Measurements from ENCODE around the gene TMPRSS9.

The TMPRSS9 gene

DNA sequence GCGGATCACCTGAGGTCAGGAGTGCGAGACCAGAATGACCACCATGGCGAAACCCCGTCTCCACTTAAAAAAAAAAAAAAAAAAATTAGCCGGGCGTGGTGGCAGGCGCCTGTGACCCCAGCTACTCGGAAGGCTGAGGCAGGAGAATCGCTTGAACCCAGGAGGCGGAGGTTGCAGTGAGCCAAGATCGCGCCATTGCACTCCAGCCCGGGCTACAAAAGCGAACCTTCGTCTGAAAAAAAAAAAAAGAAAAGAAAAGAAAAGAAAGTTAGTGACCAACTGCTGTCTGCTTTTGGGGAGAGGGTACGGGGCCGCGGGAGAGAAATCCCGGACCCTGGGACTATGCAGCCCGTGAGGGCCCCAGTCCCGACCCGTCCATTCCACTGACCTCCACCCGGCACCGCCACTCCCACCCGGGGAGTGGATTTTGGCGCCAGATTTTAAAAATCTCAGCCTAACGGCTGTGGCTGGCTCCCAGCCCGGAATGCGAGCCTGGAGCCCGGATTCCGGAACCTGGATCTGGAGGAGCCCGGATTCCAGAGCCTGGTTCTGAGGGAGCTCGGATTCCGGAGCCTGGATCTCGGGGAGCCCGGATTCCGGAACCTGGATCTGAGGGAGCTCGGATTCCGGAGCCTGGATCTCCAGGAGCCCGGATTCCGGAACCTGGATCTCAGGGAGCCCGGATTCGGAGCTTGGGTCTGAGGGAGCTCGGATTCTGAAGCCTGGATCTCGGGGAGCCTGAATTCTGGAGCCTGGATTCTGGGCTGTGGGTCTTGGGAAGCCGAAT is 102.8 kb downstream of the TMPRSS9 start (continued):
- TF ChIP-seq IKZF3 (tag by site-specific recombination; IDR thresholded peaks at IDR 0.05) (peak; percentile 94), ZFP37 (tag by site-specific recombination; IDR thresholded peaks at IDR 0.05) (no peak), HOXD13 (CRISPR knock-in tag; IDR thresholded peaks at IDR 0.05; ENCODE audit: borderline replicate concordance) (no peak), ZNF423 (tag by site-specific recombination; IDR thresholded peaks at IDR 0.05) (no peak), ZNF211 (tag by site-specific recombination; IDR thresholded peaks at IDR 0.05; ENCODE audit: low read depth) (no peak), ZBTB8A (tag by site-specific recombination; IDR thresholded peaks at IDR 0.05) (peak; percentile 92), ZNF624 (tag by site-specific recombination; IDR thresholded peaks at IDR 0.05) (no peak), KLF7 (tag by site-specific recombination; IDR thresholded peaks at IDR 0.05; ENCODE audit: borderline replicate concordance) (no peak), ZBTB20 (tag by site-specific recombination; IDR thresholded peaks at IDR 0.05) (peak; percentile 56), ZNF292 (tag by site-specific recombination; IDR thresholded peaks at IDR 0.05; ENCODE audit: borderline replicate concordance, low read depth) (no peak), ZNF354C (tag by site-specific recombination; IDR thresholded peaks at IDR 0.05; ENCODE audit: borderline replicate concordance, low read depth) (no peak), HOXA7 (CRISPR knock-in tag; IDR thresholded peaks at IDR 0.05; ENCODE audit: borderline replicate concordance) (no peak), ZNF626 (tag by site-specific recombination; IDR thresholded peaks at IDR 0.05) (no peak), KLF10 (tag by site-specific recombination; IDR thresholded peaks at IDR 0.05) (peak; percentile 87), ZNF701 (tag by site-specific recombination; IDR thresholded peaks at IDR 0.05) (no peak), ZNF830 (tag by site-specific recombination; IDR thresholded peaks at IDR 0.05; ENCODE audit: low read depth) (no peak), YY2 (tag by site-specific recombination; IDR thresholded peaks at IDR 0.05) (no peak), ZNF157 (tag by site-specific recombination; IDR thresholded peaks at IDR 0.05) (no peak), ZNF140 (tag by site-specific recombination; IDR thresholded peaks at IDR 0.05) (no peak), ZNF596 (tag by site-specific recombination; IDR thresholded peaks at IDR 0.05) (no peak), ZNF155 (tag by site-specific recombination; IDR thresholded peaks at IDR 0.05) (no peak), EGR2 (tag by site-specific recombination; IDR thresholded peaks at IDR 0.05; ENCODE audit: low read depth) (no peak), ZXDB (tag by site-specific recombination; IDR thresholded peaks at IDR 0.05) (peak; percentile 78), ZNF629 (tag by site-specific recombination; IDR thresholded peaks at IDR 0.05) (peak; percentile 83), ZNF658 (tag by site-specific recombination; IDR thresholded peaks at IDR 0.05) (no peak), ZNF184 (tag by site-specific recombination; IDR thresholded peaks at IDR 0.05) (peak; percentile 91)
- TF ChIP-seq, protein P1, sequence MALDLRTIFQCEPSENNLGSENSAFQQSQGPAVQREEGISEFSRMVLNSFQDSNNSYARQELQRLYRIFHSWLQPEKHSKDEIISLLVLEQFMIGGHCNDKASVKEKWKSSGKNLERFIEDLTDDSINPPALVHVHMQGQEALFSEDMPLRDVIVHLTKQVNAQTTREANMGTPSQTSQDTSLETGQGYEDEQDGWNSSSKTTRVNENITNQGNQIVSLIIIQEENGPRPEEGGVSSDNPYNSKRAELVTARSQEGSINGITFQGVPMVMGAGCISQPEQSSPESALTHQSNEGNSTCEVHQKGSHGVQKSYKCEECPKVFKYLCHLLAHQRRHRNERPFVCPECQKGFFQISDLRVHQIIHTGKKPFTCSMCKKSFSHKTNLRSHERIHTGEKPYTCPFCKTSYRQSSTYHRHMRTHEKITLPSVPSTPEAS (tag by site-specific recombination; IDR thresholded peaks at IDR 0.05): peak; percentile 56
- TF ChIP-seq, protein P2, sequence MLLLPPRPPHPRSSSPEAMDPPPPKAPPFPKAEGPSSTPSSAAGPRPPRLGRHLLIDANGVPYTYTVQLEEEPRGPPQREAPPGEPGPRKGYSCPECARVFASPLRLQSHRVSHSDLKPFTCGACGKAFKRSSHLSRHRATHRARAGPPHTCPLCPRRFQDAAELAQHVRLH (tag by site-specific recombination; IDR thresholded peaks at IDR 0.05): 0 out of 2 replicates have a peak, but pooled peaks have one; percentile 49
- TF ChIP-seq, protein P3, sequence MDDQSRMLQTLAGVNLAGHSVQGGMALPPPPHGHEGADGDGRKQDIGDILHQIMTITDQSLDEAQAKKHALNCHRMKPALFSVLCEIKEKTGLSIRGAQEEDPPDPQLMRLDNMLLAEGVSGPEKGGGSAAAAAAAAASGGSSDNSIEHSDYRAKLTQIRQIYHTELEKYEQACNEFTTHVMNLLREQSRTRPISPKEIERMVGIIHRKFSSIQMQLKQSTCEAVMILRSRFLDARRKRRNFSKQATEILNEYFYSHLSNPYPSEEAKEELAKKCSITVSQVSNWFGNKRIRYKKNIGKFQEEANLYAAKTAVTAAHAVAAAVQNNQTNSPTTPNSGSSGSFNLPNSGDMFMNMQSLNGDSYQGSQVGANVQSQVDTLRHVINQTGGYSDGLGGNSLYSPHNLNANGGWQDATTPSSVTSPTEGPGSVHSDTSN (CRISPR knock-in tag; IDR thresholded peaks at IDR 0.05): no peak
- TF ChIP-seq, protein P4, sequence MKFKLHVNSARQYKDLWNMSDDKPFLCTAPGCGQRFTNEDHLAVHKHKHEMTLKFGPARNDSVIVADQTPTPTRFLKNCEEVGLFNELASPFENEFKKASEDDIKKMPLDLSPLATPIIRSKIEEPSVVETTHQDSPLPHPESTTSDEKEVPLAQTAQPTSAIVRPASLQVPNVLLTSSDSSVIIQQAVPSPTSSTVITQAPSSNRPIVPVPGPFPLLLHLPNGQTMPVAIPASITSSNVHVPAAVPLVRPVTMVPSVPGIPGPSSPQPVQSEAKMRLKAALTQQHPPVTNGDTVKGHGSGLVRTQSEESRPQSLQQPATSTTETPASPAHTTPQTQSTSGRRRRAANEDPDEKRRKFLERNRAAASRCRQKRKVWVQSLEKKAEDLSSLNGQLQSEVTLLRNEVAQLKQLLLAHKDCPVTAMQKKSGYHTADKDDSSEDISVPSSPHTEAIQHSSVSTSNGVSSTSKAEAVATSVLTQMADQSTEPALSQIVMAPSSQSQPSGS (tag by site-specific recombination; IDR thresholded peaks at IDR 0.05; ENCODE audit: low read depth): 0 out of 2 replicates have a peak, but pooled peaks have one; percentile 13
- TF ChIP-seq, protein P5, sequence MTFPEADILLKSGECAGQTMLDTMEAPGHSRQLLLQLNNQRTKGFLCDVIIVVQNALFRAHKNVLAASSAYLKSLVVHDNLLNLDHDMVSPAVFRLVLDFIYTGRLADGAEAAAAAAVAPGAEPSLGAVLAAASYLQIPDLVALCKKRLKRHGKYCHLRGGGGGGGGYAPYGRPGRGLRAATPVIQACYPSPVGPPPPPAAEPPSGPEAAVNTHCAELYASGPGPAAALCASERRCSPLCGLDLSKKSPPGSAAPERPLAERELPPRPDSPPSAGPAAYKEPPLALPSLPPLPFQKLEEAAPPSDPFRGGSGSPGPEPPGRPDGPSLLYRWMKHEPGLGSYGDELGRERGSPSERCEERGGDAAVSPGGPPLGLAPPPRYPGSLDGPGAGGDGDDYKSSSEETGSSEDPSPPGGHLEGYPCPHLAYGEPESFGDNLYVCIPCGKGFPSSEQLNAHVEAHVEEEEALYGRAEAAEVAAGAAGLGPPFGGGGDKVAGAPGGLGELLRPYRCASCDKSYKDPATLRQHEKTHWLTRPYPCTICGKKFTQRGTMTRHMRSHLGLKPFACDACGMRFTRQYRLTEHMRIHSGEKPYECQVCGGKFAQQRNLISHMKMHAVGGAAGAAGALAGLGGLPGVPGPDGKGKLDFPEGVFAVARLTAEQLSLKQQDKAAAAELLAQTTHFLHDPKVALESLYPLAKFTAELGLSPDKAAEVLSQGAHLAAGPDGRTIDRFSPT (tag by site-specific recombination; IDR thresholded peaks at IDR 0.05): peak; percentile 70
- TF ChIP-seq, protein P6, sequence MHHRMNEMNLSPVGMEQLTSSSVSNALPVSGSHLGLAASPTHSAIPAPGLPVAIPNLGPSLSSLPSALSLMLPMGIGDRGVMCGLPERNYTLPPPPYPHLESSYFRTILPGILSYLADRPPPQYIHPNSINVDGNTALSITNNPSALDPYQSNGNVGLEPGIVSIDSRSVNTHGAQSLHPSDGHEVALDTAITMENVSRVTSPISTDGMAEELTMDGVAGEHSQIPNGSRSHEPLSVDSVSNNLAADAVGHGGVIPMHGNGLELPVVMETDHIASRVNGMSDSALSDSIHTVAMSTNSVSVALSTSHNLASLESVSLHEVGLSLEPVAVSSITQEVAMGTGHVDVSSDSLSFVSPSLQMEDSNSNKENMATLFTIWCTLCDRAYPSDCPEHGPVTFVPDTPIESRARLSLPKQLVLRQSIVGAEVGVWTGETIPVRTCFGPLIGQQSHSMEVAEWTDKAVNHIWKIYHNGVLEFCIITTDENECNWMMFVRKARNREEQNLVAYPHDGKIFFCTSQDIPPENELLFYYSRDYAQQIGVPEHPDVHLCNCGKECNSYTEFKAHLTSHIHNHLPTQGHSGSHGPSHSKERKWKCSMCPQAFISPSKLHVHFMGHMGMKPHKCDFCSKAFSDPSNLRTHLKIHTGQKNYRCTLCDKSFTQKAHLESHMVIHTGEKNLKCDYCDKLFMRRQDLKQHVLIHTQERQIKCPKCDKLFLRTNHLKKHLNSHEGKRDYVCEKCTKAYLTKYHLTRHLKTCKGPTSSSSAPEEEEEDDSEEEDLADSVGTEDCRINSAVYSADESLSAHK (tag by site-specific recombination; IDR thresholded peaks at IDR 0.05): peak; percentile 57

All from HEK293 (cell line).